ENCODE measurements around the gene PTTG2.
A peak's percentile ranks its signal among the peaks of the same experiment; 100 is the strongest.
"Not testable (repeated sequence)": the region's sequence is repeated elsewhere in the genome, so short reads cannot be mapped to it uniquely, and the experiment has no call there.

The PTTG2 gene

DNA sequence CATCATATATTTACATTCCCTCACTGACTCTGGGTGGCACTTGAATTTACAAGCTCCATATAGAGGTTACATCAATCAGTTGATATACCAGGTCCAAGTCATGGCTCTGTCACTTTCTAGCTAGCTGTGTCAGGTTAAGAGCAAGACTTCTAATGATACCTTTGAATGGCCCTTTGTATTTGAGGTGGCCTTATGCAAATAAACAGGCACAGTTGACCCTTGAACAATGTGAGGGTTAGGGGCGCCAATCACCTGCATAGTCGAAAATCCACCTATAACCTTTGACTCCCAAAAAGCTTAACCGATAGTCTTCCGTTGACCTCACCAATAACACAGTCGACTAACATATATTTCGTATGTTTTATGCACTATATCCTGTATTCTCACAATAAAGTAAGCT is 1.3 kb upstream of the PTTG2 start:
- DNase-seq (ENCODE audit: low spot score) = no peak

DNA sequence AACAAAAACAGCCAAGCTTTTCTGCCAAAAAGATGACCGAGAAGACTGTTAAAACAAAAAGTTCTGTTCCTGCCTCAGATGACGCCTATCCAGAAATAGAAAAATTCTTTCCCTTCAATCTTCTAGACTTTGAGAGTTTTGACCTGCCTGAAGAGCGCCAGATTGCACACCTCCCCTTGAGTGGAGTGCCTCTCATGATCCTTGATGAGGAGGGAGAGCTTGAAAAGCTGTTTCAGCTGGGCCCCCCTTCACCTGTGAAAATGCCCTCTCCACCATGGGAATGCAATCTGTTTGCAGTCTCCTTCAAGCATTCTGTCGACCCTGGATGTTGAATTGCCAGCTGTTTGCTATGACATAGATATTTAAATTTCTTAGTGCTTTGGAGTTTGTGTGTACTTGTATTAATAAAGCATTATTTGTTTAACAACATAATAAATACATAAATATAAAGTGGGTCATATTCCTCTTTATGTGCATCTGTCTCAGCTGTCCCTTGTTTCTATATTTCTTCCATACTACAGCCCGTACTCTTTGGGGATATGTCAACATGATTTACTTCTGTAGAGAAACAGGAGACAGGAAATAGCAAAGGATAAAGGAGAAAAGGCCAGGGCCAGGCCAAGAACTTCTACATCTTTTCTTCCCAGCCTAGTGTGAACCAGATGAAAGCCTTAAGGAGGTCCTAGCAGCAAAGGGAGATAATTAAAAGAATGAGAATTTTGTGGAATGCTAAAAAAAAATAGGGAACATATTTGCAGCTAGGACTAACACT is 667 bp downstream of the PTTG2 start:
- no peak for DNase-seq (ENCODE audit: low spot score)

DNA sequence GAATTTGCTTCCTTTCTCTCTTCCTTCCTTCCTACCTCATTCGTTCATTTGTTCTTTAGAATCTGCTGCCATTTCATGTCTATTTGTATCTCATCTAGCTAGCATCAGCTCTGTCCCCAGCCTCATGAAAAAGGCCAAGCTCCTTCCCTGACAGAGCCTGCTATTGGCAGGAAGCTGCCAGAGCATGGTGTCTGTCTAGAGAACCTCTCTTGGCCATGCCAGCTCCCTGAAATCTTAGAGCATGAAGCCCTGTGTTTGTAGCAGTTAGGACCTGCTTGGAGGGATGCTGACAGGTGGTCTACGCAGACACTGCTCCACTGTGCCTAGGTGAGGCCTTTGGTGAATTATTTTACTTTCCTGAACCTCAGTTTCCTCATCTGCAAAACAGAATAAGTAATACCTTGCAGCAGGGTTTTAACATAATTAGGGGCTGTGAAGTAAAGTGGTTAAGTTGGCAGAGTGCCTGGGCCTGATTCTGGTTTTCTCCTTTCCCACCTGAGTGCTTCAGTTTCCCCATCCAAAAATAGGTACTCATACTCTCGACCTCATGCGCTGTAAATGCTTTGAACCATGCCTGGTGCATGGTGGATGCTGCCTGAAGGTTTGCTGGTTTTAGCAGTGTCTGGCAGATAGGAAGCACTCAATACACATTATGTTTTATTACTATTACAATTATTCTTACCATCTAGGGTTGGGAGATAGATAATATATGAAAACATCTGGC is 4.7 kb downstream of the PTTG2 start:
- DNase-seq (ENCODE audit: low spot score) = no peak

DNA sequence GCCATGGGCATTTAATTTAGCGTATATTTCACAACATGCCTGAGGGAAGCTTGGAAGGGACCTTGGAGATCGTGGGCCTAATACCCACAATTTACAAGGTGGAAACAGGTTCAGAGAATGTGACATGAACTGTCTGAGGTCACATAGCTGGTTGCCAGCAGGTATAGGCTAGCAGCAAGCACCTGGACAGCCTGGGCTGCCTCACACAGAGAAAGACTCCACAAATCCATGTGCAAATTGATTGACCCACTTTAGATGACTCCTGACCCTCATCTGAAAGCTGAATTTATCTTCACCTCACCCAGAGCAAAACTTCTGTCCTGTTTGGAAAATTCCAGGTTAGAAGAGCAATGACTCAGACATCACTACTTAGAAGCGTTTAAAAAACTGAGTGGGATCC is 5.8 kb downstream of the PTTG2 start:
- no peak for DNase-seq (ENCODE audit: low spot score)

DNA sequence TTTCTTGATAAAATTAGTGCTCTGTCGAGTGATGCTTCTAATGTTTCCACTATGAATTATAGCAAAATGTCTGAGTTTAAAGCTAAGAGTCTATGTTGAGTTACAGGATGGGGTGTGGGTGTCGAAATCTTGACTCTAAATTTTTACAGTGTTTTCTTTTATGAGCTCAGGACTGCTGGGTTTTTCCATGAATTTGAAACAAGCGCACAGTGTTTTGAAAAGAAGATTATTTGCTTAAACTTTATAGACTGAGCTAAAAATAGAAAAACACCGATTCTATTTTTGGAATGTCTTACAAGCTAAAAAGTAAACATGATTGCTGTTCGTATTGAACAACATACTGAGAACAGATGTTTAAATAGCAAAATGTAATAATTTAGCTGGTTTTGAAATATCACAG is 7.5 kb downstream of the PTTG2 start:
- peak; percentile 4 for DNase-seq (ENCODE audit: low spot score)

DNA sequence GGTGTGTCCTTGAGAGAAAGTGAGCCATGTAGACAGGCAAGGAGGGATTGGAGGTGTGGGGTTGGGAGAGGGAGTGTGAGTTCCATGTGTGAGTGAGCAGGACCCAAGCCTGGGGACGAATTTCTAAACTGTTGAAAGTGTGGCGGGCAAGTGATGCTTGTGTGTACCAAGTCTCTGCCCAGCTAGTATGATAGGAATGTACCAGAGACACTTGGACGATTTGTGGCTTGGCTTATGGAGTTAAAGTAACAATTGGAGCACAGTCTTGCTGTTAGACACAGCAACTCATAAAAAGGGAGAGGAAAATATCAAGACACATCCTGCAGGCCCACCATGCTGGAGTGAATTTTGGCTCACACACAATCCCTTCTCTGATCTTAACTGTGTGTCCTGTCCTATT is 8.5 kb downstream of the PTTG2 start:
- no peak for DNase-seq (ENCODE audit: low spot score)

DNA sequence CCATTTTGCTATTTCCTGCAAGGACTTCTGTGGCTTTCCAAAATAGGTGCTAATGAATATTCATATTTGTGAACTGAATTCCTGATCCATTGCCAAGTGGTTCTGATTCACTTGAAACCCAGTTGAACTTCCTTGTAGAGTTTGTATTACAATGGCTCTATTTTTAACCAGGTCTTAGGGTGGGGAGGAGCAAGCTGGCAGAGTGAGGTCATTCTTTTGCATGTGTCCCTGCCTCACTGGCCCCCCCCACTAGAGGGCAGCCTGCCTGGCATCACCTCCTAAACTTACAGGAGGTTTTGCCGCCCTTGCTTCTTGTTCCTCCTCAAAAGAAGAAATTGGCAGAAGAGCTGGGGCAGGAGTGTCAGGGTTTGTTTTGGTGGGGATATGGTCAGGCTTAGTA is 10.5 kb downstream of the PTTG2 start:
- peak; percentile 32 for DNase-seq (ENCODE audit: low spot score)

DNA sequence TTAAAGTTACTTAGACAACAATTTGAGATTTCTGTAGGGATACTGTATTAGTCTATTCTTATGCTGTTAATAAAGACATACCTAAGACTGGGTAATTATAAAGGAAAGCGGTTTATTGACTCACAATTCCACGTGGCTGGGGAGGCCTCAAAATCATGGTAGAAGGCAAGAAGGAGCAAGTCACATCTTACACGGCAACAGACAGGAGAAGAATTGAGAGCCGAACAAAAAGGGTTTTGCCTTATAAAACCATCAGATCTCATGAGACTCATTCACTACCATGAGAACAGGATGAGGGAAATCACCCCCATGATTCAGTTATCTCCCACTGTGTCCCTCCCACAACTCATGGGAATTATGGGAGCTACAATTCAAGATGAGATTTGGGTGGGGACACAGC is 11.0 kb downstream of the PTTG2 start:
- no peak for DNase-seq (ENCODE audit: low spot score)

DNA sequence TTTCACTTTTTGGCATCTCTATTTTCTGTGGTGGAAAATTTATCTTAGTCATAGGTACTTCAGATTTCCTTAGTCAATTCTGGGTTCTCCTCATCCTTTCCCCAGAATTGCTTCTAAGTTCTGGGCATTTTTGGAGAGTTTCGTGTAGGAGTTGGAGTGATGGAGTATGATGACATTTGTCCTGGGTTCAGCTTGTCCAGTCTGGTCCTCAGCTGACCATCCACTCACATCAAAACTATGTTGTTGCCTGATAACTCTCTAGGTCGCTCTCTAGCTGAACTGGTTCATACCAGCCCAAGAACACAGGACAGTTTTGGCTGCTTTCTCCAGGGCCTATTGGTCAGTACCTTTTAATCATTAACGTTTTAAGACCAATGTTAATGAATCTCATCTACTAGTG is 13.2 kb downstream of the PTTG2 start:
- DNase-seq (ENCODE audit: low spot score) = no peak

DNA sequence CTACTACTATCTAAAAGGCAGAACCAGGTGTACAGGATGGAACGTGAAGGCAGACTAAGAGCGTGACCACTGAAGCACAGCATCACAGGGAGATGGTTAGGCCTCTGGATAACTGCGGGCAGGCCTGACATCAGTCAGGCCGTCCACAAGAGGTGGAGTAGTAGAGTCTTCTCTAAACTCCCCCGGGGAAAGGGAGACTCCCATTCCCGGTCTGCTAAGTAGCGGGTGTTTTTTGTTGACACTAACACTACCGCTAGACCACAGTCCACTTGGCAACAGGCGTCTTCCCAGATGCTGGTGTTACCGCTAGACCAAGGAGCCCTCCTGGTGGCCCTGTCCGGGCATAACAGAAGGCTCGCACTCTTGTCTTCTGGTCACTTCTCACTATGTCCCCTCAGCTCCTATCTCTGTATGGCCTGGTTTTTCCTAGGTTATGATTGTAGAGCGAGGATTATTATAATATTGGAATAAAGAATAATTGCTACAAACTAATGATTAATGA is 15.2 kb downstream of the PTTG2 start:
- DNase-seq (ENCODE audit: low spot score) = not testable (repeated sequence)

DNA sequence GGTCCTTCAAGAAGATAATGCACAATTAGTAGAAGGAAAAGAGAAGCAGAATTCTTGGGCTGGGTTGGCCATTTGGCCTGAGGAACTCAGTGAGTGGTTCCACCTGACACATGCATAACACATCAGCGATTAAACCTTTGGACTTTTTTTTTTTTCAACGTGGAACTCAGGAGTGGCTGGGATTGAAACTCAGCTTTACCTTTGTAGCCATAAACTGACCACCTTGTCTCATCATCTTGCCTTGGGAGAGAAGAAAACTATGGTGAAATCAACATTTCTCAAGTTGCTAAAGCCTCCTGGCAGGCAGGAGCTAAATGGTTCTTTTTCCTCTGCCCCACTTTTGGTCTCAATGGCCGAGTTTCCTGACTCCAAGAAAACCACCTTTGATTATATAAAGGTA is 16.3 kb downstream of the PTTG2 start:
- no peak for DNase-seq (ENCODE audit: low spot score)

DNA sequence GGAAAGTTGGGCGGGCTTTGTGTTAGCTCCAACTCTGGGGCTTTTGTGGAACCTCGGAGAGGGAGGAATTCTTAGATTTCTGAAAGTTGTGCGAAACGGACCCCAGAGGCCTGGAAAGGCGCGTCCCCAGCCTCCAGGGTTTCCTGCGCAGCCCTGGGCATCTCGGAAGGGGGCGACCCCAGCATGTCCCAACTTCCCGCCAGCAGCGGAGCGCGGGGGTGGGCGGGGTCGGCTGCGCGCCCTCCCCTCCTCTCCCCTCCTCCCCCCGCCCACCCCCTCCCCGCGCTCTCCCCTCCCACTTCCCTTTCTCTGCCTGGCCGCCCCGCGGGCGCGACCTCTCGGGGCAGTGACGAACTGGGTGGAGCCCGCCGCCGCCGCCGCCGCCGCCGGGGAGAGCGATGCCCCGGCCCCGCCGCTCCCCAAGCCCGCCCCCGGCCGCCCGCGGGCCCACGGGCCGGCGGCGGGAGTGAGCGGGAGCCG is 16.8 kb downstream of the PTTG2 start:
- DNase-seq (ENCODE audit: low spot score) = peak; percentile 69

DNA sequence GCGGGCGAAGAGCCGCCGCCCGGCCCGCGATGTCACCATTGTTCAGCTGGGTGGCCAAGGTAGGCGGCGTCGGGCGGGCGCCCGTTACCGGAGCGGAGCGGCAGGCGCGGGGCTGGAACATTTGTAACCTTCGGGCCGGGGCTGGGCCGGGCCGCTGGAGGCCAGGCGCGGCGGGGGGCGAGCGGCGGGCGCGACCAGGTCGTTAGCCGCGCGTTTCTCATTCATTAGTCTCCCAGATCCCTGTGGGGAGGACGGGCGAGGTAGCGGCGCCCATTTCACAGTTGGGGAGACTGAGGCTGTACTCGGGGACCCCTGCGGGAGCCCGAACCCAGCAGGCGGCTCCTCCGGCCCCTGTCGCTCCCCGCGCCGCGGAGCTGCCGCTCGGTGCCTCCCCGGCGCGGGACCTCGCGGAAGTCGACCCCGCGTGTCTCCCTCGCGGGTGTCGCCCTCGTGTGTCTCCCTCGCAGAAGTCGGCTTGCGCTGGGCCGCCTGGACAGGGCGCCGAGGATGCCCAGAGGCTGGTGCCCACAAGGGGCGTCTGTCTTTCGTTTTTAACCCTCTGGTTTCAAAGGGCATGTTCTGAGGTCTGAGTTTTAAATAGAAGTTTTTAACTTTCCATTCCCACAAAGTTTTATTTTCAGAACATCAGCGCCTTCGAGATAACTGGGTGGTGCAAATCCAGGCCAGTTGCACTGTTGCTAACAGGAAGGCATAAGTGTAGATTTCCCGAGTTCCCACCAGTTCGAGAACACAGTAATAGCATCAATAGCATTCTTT is 17.5 kb downstream of the PTTG2 start:
- DNase-seq (ENCODE audit: low spot score) = peak; percentile 59

DNA sequence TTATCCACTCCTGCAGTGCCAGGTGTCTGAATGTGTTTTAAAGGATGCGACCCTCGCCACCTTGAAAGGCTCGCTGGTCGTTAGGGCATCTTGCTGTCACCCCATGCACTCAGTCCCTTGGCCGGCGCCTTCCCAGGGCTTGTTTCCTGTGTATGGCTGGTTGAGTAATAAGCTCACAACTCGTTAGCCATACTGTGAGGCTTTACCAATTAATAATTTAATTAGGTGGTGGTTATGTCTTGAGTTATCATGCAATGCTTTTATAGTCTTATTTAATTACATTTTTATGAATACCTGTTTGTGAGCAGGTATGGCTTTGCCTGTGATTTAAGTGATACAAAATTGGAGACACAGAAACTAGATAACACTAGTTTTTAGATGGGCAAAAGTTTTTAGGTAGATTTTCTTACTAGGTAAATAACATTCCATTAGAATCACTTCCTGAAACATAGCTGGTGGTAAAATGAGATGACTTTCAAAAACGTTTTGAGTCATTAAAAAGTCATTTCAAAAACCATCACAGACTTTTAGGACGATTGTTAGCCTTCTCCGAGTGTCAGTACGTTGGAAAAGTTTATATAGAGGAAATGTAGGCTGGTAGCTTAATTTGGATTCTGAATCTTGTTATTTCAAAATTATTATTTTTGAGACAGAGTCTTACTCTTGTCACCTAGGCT is 18.2 kb downstream of the PTTG2 start:
- DNase-seq (ENCODE audit: low spot score) = peak; percentile 3

DNA sequence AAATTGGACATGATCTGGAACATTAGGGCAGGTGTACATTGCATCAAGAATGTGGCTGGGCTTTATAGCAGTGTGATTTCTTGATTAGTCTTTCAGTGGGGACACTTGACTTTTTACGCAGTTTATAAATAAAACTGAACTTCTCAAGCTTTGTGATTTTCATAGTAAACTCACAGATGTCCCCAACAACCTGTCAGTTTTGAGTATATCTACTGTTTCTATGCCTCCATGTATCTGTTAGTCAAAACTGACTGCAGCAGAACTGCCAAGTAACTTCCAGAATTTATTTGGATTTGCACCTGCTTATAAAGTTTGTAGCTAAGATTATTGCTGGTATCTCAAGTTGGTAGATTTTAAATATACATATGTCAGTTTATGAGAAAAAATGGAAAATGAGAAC is 20.0 kb downstream of the PTTG2 start:
- DNase-seq (ENCODE audit: low spot score) = no peak

DNA sequence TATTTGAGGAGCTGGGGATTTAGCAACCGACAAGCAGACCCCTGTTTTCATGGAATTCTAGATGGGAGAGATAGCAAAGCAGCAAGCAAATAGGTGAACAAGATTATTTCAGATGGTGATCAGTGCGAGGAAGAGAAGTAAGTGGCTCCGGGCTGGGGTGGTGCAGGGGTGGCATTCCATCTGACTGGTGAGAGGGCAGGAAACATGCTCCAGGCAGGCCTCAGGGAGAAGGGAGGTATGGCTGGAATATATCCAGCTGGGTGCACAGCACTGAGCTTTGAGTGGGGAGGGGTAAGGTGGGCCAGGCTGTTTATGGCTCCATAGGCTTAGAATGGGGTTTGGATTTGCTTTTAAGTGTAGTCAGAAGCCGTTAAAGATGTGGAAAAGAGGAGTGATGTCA is 21.2 kb downstream of the PTTG2 start:
- DNase-seq (ENCODE audit: low spot score) = no peak

DNA sequence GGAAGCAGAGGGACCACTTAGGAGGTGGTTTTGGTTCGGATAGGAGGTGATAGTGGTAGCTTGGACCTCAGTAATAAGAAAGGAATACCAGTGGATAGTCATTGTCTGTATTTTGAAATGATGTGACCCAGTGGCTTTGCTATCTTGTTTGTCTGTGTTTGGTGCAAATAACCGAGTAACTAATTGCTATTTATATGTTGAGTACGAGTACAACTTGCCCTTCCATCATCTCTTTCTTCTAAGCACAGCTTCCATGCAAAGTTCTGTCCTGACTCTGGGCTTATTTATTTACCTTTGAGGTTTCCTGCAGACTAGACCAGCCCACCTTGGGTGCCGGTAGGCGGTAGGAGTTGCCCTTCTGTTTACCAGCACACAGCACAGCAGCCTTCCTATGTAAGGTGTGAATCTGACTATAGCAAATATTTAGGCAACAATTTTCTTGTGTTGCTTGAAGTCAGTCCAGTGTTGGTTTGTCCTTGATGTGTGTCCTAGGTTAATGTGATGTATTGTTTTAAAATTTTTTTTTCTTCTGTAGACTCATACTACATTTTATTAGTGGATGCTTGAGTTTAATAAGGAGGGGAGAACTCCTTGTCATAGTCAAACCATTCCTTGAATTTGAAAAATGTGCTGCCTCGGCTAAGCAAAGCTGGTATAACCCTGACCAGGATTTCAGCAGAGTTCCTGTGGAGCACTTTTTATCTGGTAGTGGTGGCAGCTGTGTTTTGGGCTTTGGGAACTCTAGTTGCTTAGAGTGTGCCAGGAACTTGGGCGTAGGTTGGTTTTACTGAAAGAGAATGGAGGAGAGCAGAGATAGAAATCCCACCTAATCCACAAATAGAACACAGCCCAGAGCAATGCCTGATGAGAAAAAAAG is 21.9 kb downstream of the PTTG2 start:
- DNase-seq (ENCODE audit: low spot score) = peak; percentile 26

DNA sequence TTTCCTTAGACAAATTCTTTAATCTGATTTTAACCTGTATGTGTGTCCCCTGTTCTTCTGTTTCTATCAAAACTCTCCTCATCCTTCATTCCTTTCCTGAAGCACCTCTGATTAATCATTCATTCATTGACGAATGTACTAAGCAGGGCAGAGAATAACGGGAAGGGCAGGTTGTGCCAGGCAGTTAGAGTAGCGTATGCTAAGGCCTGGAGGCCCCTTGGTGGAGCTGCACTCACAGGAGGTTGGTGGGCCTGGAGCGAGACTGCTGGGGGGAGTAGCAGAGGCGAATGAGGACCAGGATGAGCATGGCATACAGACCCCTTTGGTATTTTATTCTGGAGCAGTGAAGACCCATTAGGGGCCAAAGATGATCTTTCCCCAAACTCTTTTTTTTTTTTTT is 22.5 kb downstream of the PTTG2 start:
- DNase-seq (ENCODE audit: low spot score) = no peak

DNA sequence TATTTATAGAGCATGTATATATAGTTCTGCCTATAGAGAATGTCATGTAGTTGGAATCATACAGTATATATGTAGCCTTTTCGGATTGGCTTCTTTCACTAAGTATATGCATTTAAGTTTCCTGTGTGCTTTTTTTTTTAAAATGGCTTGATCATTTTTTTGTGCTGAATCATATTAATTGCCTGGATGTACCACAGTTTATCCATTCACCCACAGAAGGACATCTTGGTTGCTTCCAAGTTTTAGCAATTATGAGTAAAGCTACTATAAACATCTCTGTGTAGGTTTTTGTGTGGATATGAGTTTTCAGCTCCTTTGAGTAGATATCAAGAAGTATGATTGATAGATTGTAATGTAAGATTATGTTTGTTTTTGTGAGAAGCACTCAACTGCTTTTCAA is 23.8 kb downstream of the PTTG2 start:
- DNase-seq (ENCODE audit: low spot score) = no peak

DNA sequence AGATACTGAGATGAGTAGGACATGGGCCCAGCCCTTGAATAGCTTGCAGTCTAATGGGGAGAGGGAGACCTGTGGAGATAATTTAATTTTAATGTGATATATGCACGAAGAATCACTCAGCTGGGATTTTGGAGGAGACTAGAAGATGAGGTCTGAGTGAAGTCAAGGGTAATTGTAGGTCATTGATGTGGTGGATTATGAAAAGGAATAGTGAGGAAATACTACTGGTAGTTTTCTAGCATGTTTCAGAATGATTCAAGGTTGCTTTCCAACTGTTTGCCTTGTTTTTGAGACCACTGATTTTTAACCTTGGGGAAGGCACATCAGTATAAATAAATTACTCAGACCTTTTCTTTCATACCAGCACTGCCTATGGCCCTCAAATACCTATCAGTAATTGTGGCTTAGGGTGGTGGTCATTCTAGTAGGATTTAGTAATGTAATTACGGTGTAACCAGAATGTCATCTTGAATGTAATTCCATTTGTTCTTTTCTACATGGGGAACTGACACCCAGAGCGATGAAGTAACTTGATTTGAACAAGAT is 25.6 kb downstream of the PTTG2 start:
- no peak for DNase-seq (ENCODE audit: low spot score)

DNA sequence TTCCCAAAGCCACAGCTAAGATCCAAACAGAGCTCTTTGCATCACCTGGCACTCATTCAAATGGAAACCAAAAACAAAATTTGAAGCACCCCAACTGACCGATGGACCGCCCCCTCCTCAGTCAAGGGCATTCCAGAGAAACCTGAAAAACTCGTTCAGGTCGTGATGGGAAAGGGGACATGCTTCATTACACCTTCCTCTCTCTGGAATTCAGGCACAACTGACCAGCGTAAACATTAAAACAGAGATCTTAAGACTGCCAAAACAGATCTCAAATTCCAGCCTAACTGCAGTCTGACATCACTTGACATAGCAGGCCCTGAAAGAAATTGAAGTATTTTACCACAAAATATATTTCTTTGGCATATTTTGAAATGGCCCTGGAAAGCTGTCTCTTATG is 28.5 kb downstream of the PTTG2 start:
- DNase-seq (ENCODE audit: low spot score) = no peak
